Hematopoietic multipotent progenitor cell treated with erythropoietin and hydrocortisone succinate and interleukin-3 and kit ligand, for 6 days (in vitro differentiated cells): ENCODE results near the gene RFPL2.
"Not testable (repeated sequence)": the region's sequence is repeated elsewhere in the genome, so short reads cannot be mapped to it uniquely, and the experiment has no call there.

ENCODE experiments used
- DNase-seq: peaks from one replicate; pipeline ENCODE4 v3.0.0-alpha.2; 2015

RFPL2 gene

DNA sequence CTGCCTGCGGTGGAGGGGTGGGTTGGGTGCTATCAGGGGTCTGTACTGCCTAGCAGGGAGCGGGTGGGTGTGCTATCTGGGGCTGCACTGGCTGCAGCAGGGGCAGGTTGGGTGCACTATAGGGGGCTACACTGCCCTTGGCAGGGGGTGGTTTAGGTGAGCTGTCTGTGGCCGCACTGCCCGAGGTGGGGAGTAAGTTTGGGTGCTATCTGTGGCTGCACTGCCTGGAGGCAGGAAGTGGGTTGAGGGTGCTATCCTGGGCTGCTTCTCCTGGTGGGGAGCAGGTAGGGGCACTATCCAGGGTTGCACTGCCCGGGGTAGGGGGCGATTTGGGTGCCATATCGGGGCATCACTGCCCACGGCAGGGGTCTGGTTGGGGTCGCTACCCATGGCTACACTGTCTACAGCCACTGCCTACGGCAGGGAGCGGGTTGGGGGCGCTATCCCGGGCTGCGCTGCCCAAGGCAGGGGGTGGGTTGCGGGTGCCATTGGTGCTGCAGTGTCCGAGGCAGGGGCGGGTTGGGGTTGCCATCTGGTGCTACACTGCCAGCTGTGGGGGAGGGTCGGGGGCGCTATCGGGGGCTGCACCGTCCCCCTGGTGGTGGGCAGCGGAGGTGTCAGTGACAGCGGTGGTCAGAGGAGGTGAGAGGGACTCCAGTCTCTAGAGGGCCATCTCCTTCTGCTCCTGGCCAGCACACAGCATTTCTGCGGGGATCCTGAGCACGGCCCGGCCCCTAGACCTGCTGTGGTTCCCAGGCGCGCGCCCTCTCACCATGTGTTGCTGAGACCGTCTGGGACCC lies 1.3 kb upstream of the RFPL2 start:
- DNase-seq, result no peak

DNA sequence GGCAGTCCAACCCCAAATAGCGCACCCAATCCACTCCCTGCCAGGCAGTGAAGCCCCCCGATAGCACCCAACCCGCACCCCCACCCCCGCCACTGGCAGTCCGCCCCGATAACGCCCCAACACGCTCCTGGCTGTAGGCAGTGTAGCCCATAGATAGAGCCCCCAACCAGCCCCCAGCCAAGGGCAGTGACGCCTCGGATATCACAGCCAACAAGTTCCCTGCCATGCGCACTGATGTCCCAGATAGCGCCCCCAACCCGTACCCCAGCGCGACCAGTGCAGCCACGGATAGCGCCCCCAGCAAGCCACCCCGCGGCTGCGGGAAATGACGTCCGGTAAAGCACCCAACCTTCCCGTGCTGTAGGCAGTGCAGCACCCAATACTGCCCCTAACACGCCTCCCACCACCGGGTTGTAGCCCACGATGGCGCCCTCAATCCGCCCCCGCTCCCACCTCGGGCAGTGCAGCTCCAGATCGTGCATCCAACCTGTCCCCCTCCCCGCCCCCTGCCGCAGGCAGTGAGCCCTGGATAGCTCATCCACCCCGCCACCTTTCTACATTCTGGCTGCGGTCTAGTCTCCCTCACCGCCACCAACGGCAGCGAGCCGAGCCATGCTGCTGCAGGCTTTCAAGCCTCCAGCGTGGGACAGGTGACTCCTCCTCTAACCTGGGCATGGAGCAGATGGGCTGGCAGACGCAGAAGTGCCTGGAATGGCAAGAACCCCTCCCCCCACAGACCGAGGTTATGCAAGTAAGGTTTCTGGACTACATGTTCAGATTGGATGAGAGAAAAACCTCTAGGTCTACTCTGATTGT lies 625 bp downstream of the RFPL2 start:
- peak; percentile 30 for DNase-seq

DNA sequence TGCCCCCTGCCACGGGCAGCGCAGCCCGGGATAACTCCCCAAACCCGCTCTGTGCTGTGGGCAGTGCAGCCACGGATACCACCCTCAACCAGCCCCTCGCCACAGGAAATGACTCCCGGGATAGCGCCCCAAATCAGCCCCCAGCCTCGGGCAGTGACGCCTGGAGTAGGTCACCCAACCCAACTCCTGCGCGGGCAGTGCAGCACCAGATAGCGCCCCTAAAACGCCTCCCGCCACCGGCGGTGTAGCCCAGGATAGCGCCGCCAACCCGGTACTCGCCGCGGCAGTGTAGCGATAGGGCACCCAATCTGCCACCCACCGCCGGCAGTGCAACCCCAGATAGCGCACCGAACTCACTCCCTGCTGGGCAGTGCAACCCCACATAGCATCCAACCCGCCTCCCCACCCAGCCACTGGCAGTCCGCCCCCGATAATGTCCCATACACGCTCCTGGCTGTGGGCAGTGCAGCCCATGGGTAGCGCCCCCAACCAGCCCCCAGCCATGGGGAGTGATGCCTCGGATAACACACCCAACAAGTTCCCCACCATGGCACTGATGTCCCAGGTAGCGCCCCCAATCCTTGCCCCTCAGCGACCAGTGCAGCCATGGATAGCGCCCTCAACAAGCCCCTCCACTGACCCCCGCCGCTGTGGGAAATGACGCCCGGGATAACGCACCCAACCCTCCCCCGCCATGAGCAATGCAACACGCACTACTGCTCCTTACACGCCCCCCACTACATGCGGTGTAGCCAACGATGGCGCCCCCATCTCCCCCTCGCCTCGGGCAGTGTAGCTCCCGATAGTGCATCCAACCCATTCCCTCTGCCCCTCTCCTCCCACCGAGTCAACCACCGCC lies 1.5 kb downstream of the RFPL2 start:
- DNase-seq, result peak; percentile 74

GRCh38 chr22:32202539-32203180 lies 2.2 kb downstream of the RFPL2 start:
- peak; percentile 66 for DNase-seq

GRCh38 chr22:32202161-32202538 lies 2.7 kb downstream of the RFPL2 start:
- DNase-seq, result no peak

DNA sequence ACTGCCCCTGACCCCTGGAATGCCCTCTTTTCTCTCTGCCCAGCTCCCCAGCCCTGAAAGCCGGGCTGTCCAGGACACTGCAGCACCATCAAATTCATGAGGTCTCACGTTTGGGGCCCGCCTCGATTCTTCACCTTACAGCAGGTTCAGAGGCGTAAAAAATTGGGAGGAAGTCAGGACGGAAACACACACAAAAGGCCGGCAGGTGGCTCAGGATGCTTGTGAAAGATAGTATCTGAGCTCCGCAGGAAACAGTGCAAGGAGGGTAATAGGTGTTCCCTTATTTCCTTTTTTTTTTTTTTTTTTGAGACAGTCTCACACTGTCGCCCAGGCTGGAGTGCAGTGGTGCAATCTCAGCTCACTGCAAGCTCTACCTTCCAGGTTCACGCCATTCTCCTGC lies 4.1 kb downstream of the RFPL2 start:
- DNase-seq, result no peak

DNA sequence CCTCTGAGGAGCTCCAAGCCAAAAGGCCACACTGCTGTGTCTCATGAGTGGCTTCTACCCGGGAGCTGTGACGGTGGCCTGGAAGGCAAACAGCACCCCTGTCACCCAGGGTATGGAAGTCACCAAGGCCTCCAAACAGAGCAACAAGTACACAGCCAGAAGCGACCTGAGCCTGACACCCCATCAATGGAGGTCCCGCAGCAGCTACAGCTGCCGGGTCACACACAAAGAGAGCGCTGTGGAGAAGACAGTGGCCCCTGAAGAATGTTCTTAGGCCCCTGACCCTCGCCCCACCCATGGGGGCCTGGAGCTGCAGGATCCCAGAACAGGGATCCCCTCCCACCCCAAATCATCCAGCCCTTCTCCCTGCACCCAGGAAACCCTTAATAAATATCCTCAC lies 4.9 kb downstream of the RFPL2 start:
- no peak for DNase-seq

DNA sequence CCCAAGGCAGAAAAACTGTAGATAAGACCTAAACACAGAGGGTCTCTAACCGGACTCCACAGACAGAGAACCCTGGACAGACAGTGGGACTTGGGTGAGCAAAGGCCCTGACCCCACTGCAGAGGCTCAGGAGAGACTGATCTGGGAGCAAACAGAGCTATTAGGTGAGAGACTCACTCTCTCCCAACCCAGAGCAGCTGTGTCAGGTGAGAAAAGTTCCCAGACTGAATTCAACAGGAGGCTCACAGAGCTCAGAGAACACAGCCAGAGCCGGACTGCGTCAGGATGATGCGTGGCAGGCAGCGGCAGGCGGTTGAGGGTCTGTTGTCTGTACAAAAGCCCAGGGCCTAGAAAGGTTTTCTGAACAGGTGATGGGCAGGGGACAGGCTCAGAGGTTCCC lies 5.5 kb downstream of the RFPL2 start:
- DNase-seq, result no peak

DNA sequence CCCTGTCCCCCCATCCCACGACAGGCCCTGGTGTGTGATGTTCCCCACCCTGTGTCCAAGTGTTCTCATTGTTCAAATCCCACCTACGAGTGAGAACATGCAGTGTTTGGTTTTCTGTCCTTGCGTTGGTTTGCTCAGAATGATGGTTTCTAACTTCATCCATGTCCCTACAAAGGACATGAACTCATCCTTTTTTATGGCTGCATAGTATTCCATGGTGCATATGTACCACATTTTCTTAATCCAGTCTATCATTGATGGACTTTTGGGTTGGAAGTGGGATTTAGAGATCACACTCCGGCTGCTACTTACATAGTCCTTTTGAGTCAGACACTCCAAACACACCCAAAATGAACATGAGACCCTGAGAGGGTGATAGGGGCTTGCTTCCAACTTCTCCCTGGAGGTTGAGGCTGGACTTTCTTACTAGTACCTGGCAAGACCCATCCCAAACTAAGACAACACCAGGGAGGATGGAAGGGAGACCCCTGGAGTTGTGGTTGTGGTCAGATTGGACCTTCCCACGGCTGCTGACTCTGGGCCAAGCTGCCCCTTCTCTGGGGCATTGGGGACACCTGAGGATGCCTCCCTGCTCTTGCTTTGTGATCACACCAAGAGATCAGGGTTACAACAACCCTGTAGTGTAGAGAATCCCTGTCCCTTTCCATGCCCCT lies 7.2 kb downstream of the RFPL2 start:
- not testable (repeated sequence) for DNase-seq

DNA sequence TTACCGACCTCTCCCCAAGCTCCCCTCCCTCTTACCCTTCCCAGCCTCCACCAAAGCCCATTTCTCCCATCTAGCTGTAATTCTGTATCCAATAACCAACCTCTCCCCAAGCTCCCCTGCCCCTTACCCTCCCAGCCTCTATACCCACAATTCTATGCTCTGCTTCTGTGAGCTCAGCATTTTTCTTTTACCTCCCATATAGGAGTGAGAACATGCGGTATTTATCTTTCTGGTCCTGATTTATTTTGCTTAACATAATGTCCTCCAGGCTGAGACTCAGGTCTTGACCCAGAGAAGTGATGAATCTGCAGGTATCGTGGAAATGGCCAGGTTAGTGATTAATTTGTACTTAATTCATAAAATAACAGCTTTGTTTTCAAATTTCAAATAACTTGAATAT lies 9.0 kb downstream of the RFPL2 start:
- DNase-seq, result not testable (repeated sequence)

- DNase-seq, result not testable (repeated sequence)
Measured at GRCh38 chr22:32193346-32193745, 11.5 kb downstream of the RFPL2 start.

DNA sequence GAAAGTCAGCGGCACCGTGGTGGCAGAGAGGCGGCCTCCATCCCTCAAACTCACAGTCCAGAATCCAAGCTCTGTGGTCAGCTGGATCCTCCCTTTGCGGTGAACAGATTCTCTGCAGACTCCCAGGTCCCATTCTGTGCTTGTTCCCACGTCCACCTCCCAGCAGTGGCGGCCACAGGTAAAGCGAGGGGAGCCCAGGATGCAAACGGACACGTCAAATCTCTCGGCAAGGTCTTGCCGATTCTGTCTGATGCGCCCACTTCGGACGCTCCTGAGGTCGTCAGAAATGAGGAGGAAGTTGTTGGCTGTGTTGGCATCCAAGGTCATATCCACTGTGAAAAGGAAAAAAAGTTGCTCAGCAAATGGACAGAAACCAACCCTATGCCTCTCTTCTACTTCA lies 13.9 kb downstream of the RFPL2 start:
- not testable (repeated sequence) for DNase-seq

- DNase-seq, result no peak
Measured at GRCh38 chr22:32185821-32186220, 19.1 kb downstream of the RFPL2 start.

DNA sequence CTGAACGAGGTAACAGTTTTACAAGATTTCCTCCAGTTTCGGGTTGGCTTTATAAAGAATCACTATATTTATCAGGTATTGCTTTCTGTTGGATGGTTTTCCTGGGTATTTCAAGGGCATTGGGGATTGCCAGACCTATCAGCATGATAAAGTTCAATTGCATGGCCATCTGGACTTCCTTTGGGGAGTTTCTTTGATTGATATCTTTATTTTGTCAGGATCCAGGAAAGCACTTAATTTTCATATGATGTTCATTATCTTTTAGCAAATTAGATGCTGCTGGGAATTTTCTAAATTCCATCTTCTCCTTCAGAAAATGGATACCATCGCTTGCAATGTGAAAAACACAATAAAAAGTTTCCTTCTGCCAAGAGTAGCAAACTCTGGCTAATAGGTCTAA lies 21.2 kb downstream of the RFPL2 start:
- DNase-seq, result no peak

- no peak for DNase-seq
Measured at GRCh38 chr22:32181043-32181442, 23.8 kb downstream of the RFPL2 start.

GRCh38 chr22:32177221-32177765 lies 27.6 kb downstream of the RFPL2 start:
- DNase-seq, result peak; percentile 10

- DNase-seq, result no peak
Measured at GRCh38 chr22:32175683-32176644, 28.9 kb downstream of the RFPL2 start.

DNA sequence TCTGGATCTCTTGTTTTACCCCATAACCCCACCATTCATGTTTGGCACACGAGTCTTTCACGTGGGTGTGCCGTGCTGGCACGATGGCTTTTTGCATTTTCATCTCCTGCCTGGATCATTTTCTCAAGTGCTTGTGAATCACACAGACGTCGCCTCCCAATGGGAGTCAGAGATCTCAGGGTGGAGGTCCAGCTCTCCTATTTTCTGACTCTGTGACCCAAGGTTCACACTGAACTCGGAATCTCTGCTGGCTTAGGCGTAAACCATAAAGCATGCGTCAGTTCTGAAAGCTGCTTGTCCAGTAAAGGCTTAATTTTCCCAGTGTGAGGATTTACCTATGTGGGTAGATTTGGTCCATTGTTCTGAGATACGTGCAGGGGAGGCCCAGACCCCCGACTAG lies 29.8 kb downstream of the RFPL2 start:
- DNase-seq, result no peak

DNA sequence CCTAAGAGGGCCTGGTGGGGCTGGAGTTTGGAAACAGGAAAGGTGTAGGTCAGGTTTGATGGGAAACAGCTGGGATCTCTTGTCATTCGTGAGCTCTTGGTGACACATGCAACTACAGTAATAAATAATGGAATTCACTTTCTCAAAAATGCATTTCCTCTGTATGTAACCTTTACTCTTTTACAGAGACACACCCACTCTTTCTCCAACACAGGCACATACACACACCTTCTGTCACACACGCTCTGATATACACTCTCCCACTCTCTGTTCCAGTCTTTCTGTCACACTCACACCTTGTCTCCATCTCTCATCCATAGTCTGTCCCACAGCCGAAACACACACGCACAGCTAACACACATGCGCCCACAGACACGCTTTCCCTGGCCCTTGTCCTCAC lies 39.2 kb downstream of the RFPL2 start:
- DNase-seq, result no peak

GRCh38 chr22:32164075-32164860 lies 40.6 kb downstream of the RFPL2 start:
- peak; percentile 41 for DNase-seq
